ENCODE measurements around the gene LHFPL6.

LHFPL6 gene

DNA sequence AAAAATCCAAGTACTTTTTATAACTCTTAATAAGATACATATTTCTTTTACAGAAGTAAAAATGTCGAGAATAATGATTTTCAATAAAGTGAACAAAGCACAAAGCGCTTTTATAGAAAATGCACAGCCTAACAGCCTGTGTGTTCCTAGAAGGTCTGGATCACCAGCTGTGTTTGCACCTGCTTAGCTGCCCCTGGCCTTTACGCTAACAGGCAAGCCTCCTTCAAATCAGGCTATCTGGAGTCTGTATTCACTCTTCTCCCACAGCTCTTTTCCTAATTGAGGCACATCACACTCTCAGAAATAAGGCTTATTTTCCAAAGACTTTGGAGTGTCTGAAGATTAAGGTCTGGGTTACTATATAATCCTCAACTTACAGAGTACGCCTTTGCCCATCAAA lies 183.1 kb downstream of the LHFPL6 start:
- Histone ChIP-seq H4K20me1 (ENCODE audit: insufficient read depth, low read length) (no peaks in the 10 kb centered on the region), H2AFZ (ENCODE audit: low read depth, low read length) (no peak overlapping the region), H3K79me2 (ENCODE audit: insufficient read depth, low read length) (no peaks in the 10 kb centered on the region), H3K9me3 (ENCODE audit: insufficient read depth, low read length, severe bottlenecking) (no peaks in the 10 kb centered on the region), H3K27ac (ENCODE audit: low read length) (no peak overlapping the region), H3K4me2 (ENCODE audit: insufficient read depth, low read length) (no peak overlapping the region), H3K9ac (ENCODE audit: low read depth, low read length) (no peak overlapping the region), H3K4me1 (ENCODE audit: insufficient read depth, low read length) (no peaks in the 10 kb centered on the region), H3K36me3 (ENCODE audit: insufficient read depth, low read length) (no peaks in the 10 kb centered on the region), H3K27me3 (ENCODE audit: insufficient read depth, low read length, poor library complexity) (peaks cover 7% of the 10 kb centered on the region), H3K4me3 (ENCODE audit: low read depth in 1 of 2, low read length in 2 of 2) (no peak overlapping the region)
- TF ChIP-seq EZH2 (IDR thresholded peaks at IDR 0.05; ENCODE audit: borderline replicate concordance, low read depth, low read length, severe bottlenecking): no peak
- TF ChIP-seq, protein P1, sequence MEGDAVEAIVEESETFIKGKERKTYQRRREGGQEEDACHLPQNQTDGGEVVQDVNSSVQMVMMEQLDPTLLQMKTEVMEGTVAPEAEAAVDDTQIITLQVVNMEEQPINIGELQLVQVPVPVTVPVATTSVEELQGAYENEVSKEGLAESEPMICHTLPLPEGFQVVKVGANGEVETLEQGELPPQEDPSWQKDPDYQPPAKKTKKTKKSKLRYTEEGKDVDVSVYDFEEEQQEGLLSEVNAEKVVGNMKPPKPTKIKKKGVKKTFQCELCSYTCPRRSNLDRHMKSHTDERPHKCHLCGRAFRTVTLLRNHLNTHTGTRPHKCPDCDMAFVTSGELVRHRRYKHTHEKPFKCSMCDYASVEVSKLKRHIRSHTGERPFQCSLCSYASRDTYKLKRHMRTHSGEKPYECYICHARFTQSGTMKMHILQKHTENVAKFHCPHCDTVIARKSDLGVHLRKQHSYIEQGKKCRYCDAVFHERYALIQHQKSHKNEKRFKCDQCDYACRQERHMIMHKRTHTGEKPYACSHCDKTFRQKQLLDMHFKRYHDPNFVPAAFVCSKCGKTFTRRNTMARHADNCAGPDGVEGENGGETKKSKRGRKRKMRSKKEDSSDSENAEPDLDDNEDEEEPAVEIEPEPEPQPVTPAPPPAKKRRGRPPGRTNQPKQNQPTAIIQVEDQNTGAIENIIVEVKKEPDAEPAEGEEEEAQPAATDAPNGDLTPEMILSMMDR (IDR thresholded peaks at IDR 0.05; ENCODE audit: borderline replicate concordance, extremely low read depth, low read length, poor library complexity, severe bottlenecking): no peak
- DNase-seq: no peak
- no peak for ATAC-seq (ENCODE audit: insufficient read depth, low read depth)

DNA sequence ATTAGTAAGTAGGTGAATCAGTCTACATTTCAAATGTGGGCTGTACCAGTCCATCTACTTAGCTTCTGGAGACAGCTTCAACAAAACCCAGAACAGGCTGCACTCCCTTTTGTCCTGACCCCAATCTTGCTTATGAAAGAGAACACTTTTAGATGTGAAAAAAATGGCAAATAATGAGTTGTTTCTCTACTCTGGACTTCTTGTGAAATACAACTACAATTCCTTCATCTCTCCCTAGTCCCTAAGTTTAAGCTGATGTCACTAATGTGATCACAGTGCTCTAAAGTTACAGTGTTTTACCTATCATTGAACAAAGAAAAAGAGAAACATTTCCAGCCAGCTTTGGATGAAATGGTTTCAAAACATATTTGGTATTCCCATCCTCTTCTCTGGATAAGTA lies 183.9 kb downstream of the LHFPL6 start:
- ATAC-seq (ENCODE audit: insufficient read depth, low read depth) (no peak), DNase-seq (no peak)
- Histone ChIP-seq H3K79me2 (ENCODE audit: insufficient read depth, low read length) (no peaks in the 10 kb centered on the region), H3K27me3 (ENCODE audit: insufficient read depth, low read length, poor library complexity) (peaks cover 7% of the 10 kb centered on the region), H3K4me1 (ENCODE audit: insufficient read depth, low read length) (no peaks in the 10 kb centered on the region), H3K9me3 (ENCODE audit: insufficient read depth, low read length, severe bottlenecking) (no peaks in the 10 kb centered on the region), H3K27ac (ENCODE audit: low read length) (no peak overlapping the region), H3K9ac (ENCODE audit: low read depth, low read length) (no peak overlapping the region), H4K20me1 (ENCODE audit: insufficient read depth, low read length) (no peaks in the 10 kb centered on the region), H2AFZ (ENCODE audit: low read depth, low read length) (no peak overlapping the region), H3K36me3 (ENCODE audit: insufficient read depth, low read length) (no peaks in the 10 kb centered on the region), H3K4me3 (ENCODE audit: low read depth in 1 of 2, low read length in 2 of 2) (no peak overlapping the region), H3K4me2 (ENCODE audit: insufficient read depth, low read length) (no peak overlapping the region)
- TF ChIP-seq EZH2 (IDR thresholded peaks at IDR 0.05; ENCODE audit: borderline replicate concordance, low read depth, low read length, severe bottlenecking): no peak
- TF ChIP-seq, protein P1 (IDR thresholded peaks at IDR 0.05; ENCODE audit: borderline replicate concordance, extremely low read depth, low read length, poor library complexity, severe bottlenecking): no peak

DNA sequence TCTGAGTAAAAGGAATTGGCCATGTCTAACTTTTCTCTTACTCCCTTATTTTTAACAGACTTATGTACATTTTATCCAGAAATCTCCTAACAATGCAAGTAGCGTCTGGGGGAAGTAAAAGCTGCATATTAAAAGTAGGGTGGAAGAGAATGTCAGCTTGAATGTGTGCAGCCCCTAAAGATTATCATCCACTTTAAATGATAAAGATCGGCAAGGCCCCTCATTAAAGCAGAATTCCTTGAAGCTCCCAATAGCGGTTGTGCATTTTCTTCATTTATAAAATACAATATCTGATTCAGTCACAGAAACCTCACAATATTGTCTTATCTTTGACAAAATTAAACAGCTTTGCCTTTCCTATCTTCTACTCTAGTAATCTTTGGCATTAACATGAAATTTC lies 184.6 kb downstream of the LHFPL6 start:
- no peak for DNase-seq
- no peaks in the 10 kb centered on the region for H3K36me3 ChIP-seq (ENCODE audit: insufficient read depth, low read length)
- no peak overlapping the region for H3K4me3 ChIP-seq (ENCODE audit: low read depth in 1 of 2, low read length in 2 of 2)
- H3K79me2 ChIP-seq (ENCODE audit: insufficient read depth, low read length): no peaks in the 10 kb centered on the region
- no peak overlapping the region for H2AFZ ChIP-seq (ENCODE audit: low read depth, low read length)
- TF ChIP-seq, protein P1 (IDR thresholded peaks at IDR 0.05; ENCODE audit: borderline replicate concordance, extremely low read depth, low read length, poor library complexity, severe bottlenecking): no peak
- no peak for TF ChIP-seq EZH2 (IDR thresholded peaks at IDR 0.05; ENCODE audit: borderline replicate concordance, low read depth, low read length, severe bottlenecking)
- H3K4me1 ChIP-seq (ENCODE audit: insufficient read depth, low read length): no peaks in the 10 kb centered on the region
- H3K9me3 ChIP-seq (ENCODE audit: insufficient read depth, low read length, severe bottlenecking): no peaks in the 10 kb centered on the region
- H3K27me3 ChIP-seq (ENCODE audit: insufficient read depth, low read length, poor library complexity): peaks cover 7% of the 10 kb centered on the region
- no peaks in the 10 kb centered on the region for H4K20me1 ChIP-seq (ENCODE audit: insufficient read depth, low read length)
- no peak overlapping the region for H3K27ac ChIP-seq (ENCODE audit: low read length)
- no peak for ATAC-seq (ENCODE audit: insufficient read depth, low read depth)
- H3K9ac ChIP-seq (ENCODE audit: low read depth, low read length): no peak overlapping the region
- H3K4me2 ChIP-seq (ENCODE audit: insufficient read depth, low read length): no peak overlapping the region

DNA sequence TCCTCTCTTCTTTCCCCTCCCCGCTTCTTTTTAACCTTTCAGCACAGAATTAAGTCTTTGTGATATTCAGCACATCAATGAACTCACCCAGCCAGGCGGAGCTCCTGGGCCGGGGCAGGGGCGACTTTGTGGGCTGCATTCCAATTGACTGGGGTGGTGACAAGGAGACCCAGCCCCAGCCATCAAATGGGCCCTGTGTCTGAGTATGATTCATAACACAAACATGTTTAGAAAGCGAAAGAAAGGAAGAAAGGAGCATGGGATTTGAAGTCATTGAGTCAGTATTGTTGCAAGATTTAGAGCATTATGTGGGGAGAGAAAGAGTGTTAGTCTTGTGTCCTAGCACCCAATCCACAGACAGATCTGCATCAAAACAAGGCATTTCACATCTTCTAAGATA lies 185.3 kb downstream of the LHFPL6 start:
- H3K27me3 ChIP-seq (ENCODE audit: insufficient read depth, low read length, poor library complexity): peaks cover 7% of the 10 kb centered on the region
- H3K79me2 ChIP-seq (ENCODE audit: insufficient read depth, low read length): no peaks in the 10 kb centered on the region
- no peaks in the 10 kb centered on the region for H3K9me3 ChIP-seq (ENCODE audit: insufficient read depth, low read length, severe bottlenecking)
- H3K4me1 ChIP-seq (ENCODE audit: insufficient read depth, low read length): no peaks in the 10 kb centered on the region
- H3K27ac ChIP-seq (ENCODE audit: low read length): no peak overlapping the region
- H3K36me3 ChIP-seq (ENCODE audit: insufficient read depth, low read length): no peaks in the 10 kb centered on the region
- DNase-seq: no peak
- H3K4me2 ChIP-seq (ENCODE audit: insufficient read depth, low read length): no peak overlapping the region
- H3K4me3 ChIP-seq (ENCODE audit: low read depth in 1 of 2, low read length in 2 of 2): no peak overlapping the region
- ATAC-seq (ENCODE audit: insufficient read depth, low read depth): no peak
- H4K20me1 ChIP-seq (ENCODE audit: insufficient read depth, low read length): no peaks in the 10 kb centered on the region
- TF ChIP-seq EZH2 (IDR thresholded peaks at IDR 0.05; ENCODE audit: borderline replicate concordance, low read depth, low read length, severe bottlenecking): no peak
- TF ChIP-seq, protein P1 (IDR thresholded peaks at IDR 0.05; ENCODE audit: borderline replicate concordance, extremely low read depth, low read length, poor library complexity, severe bottlenecking): no peak
- no peak overlapping the region for H3K9ac ChIP-seq (ENCODE audit: low read depth, low read length)
- no peak overlapping the region for H2AFZ ChIP-seq (ENCODE audit: low read depth, low read length)
